ENCODE measurements around the gene ACBD6.
"Not testable (repeated sequence)": the region's sequence is repeated elsewhere in the genome, so short reads cannot be mapped to it uniquely, and the experiment has no call there.

The ACBD6 gene

DNA sequence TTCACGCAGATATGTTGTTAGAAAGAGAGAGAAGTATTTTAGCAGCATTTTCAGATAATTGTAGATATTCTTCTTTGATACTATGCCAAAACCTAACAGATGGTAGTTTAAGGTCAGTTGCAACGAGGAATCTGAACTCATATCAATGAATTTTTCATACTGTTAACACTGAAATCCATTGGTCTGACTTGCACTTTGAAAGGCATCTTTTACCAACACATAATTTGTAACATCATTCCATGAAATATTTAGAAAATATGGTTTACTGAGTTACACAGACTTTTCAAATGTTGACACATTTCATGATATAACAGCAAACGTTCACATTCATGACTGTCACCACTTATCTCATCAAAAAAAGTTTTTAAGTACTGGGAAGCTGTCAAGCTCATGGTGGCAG lies 4.6 kb downstream of the ACBD6 start:
- Histone ChIP-seq H3K4me3 (no peak overlapping the region), H3K27ac (no peak overlapping the region)

DNA sequence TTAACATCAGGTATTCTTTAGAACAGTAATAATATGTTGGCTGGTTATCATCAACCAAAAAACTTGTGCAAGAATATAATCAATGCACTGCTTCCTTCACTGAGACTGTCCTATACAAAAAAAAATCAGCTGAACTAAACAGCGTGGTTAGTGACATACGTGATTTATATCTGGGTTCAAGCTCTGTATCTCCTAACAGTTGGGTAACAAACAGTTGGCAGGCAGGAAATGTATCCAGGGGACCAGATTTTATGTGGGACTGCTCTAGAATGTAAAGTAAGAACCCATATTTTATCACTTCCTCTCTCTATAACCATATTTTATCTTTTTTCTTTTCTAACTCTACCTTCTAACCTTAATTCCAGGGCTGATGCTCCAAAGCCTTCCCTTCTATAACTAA lies 8.0 kb downstream of the ACBD6 start:
- no peak overlapping the region for H3K27ac ChIP-seq
- H3K4me3 ChIP-seq = no peak overlapping the region

DNA sequence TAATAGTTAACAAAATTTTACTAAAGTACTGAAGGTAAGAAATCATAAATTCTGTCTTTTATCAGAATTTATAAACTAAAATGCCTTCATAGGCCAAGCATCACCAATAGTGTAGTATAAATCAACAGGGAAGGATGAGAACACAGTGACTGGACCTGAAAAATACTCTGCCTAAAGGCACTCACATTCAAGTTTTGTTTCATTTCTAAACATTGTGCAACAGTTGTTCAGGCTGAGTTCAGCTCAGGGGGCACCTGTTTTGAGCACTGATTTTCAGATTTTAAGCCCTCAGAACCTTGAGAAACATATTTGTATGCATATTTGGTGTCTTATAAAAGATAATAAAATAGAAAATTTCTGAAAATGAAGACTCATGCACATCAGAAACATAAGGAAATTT lies 12.4 kb downstream of the ACBD6 start:
- Histone ChIP-seq H3K4me3 (no peak overlapping the region), H3K27ac (no peak overlapping the region)

DNA sequence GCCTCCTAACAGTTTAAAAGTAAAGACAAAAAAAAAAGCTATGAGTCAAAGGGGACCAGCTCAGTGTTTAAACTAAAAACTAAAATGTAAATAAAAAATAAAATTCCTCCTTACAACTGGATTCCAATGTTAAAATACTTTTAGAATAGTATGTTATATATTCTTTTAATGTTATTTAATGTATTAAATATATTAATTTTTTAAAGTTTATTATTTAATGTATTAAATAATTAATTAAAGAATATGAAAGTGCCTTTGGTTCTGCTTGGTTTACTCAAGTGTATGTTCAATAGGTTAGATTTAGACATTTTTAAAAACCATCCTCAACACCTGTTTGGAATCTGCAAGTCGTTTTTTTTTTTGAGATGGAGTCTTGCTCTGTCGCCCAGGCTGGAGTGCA lies 13.1 kb downstream of the ACBD6 start:
- H3K4me3 ChIP-seq = no peak overlapping the region
- H3K27ac ChIP-seq = no peak overlapping the region

DNA sequence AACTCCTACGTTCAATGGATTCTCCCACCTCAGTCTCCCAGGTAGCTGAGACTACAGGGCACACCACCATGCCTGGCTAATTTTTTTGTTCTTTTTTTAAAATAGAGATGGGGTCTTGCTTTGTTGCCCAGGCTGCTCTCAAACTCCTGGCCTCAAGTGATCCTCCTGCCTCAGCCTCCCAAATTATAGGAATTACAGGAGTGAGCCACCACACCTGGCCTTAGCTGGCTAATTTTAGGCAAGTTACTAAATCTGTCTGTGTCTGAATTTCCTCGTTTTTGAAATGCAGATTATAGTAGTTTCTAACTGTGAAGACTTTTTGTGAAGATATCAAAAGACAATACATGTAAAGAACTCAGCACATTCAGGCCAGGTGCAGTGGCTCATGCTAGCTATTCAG lies 13.7 kb downstream of the ACBD6 start:
- Histone ChIP-seq H3K4me3 (no peak overlapping the region), H3K27ac (no peak overlapping the region)

DNA sequence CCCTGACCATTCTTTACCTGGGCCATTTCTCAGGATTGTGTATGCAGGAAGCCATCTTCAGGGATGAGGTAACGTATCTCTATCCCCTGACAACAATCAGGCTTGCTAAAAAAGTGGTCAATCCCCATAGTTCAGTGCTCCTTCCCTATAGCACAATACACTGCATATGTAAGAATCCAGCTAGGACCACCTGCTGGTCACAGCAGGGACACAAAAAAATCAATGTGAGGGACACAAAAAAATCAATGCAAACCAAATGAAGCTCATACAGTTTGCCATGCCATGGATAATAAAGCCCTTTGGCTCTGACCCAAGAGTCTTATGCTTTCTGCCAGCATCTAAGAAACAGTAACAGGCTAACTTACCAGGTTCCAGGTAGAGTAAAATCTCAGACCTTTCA lies 16.3 kb downstream of the ACBD6 start:
- H3K27ac ChIP-seq = no peak overlapping the region
- no peak overlapping the region for H3K4me3 ChIP-seq

DNA sequence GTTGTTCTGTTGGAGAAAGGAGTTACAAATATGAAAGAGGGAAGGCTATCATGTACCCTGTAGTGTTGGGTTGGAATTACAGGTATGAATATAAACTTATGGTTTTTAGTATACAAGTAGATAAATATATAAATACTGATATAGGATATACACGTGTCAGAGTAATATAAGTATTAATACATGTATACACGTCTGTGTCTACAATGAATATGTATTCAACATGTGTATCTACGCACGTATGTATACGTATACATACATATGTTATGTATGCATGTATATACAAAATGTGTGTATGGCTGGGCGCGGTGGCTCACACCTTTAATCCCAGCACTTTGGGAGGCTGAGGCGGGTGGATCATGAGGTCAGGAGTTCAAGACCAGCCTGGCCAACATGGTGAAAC lies 17.9 kb downstream of the ACBD6 start:
- Histone ChIP-seq H3K27ac (no peak overlapping the region), H3K4me3 (no peak overlapping the region)

DNA sequence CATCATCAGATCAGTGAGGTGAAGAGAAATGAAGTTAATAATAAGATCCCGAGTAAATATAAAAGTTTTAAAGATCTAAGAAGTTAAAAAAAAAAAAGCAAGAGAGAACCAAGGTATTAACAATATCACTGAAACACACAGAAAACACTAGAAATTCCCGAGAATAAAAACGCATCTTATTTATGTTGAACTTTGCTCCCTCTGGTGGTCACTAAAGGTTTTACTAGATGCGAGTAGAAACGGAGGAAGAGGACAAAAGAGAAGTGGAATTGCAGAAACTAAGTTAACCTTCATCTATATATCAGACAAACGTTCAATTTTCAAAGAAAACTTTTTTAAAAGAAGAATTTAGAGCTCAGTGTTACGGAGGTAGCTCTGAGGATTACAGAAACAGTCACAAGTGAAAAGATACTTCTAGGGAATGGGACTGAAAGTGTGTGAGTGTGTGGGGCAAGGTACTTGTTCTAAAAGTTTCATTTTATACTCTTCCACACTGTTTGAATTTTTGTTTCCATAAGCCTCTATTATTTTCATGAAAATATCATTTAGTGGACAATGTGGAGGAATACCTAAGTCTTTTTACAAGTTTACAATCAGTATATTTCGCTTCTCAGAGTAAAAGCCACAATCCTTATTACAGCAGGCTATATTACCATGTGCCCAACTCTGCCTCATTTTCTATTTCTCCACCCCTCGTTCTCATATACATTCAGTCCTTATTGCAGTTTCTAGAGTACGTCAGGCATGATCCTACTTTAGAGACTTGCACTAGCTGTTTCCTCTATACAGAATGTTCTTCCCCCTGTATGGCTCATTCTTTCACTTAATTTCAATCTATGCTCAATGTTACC lies 19.7 kb downstream of the ACBD6 start:
- Histone ChIP-seq H3K27ac (no peak overlapping the region), H3K4me3 (no peak overlapping the region)

DNA sequence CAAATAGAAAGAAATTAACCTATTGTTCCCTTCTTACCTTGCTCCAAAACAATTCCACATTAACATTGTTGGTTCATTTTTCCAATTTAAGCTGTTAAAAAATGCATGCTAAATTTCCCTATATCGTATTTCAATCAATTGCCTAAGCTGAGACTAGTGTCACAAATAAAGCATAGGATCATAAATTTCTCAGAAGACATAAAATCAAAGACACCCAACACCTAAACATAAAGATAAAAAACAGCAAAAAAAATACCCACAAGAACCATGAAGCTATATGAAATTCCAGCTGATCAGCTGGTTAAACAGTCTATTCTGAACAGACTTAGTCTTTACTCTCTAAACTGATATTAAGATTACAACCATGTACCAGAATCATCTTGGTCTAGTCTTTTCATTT lies 32.3 kb downstream of the ACBD6 start:
- Histone ChIP-seq H3K27ac (no peak overlapping the region), H3K4me3 (no peak overlapping the region)

DNA sequence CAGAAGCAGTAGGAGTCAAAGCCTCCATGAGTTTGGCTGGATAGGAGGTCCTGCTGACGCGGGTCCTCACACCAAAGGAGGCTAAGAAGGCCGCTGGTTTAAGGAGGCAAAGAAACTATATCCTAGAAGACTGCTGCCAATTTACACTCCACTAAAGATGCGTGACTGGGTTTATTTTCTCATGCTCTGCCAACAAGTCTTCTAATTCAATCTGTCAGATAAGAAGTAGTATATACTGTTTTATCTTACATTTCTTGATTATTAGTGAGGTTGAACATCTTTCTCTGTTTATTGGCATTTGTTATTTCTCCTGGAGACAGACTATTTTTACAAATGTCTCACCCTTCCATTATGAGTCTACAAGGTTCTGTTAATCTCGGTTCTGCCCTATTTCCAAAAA lies 34.1 kb downstream of the ACBD6 start:
- no peak overlapping the region for H3K4me3 ChIP-seq
- H3K27ac ChIP-seq = no peak overlapping the region

DNA sequence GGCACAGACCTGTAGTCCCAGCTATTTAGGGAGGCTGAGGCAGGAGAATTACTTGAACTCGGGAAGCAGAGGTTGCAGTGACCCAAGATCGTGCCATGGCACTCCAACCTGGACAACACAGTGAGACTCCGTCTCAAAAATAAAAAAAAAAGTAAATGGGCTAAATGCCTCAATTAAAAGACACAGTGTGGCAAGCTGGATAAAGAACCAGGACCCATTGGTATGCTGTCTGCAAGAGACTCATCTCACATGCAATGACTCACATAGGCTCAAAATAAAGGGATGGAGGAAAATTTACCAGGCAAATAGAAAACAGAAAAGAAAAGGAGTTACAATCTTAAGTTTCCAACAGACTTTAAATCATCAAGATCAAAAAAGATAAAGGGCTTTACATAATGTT lies 40.3 kb downstream of the ACBD6 start:
- Histone ChIP-seq H3K4me3 (no peak overlapping the region), H3K27ac (no peak overlapping the region)

DNA sequence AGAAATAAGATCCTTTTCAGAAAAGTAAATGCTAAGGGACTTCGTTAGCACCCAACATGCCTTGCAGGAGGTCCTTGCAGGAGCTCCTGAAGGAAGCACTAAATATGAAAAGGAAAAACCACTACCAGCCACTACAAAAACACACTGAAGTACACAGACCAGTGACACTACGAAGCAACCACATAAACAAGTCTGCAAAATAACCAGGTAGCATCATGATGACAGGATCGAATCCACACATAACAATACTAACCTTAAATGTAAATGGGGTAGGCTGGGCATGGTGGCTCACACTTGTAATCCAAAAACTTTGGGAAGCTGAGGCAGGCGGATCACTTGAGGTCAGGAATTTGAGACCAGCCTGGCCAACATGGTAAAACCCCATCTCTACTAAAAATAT lies 40.7 kb downstream of the ACBD6 start:
- H3K4me3 ChIP-seq, H3K27ac ChIP-seq: not testable (repeated sequence)

DNA sequence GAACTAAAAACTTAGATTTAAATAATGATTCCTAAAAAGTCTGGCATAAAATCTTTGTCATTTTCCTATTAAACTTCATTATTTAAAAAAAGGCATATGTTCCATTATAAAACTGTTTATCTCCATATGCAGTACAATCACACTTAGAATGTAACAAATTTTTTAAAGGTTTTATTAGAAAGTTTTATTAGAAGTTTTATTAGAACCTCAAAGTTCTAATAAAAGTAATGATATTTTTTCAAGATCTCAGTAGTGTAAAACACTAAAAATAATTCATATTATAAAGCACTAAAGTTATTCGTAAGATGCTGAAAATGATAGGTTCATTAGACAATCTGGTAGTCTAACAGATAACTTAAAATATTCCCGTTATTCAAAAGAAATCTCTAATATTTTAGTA lies 43.6 kb downstream of the ACBD6 start:
- H3K4me3 ChIP-seq = no peak overlapping the region

DNA sequence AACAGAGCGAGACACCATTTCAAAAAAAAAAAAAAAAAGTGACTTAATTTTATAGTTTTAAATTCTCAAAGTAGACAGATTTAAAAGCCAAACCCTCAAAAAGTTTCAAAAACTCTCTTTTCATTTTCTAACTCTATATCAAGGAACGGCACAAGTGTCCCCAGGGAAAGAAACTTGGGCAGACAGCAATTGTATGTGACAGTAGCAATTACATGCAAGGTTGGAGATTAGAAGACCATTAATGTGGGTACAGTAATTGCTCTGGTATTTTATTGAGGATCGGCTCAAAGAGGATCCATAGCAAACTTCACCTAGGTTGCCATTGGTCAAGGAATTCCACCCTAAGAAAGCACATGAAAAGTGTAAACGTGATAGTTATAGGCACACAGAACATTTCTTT lies 46.2 kb downstream of the ACBD6 start:
- Histone ChIP-seq H3K27ac (no peak overlapping the region), H3K4me3 (no peak overlapping the region)

More for the DNA sequence above, 43.6 kb downstream of the ACBD6 start:
- no peak overlapping the region for H3K27ac ChIP-seq

DNA sequence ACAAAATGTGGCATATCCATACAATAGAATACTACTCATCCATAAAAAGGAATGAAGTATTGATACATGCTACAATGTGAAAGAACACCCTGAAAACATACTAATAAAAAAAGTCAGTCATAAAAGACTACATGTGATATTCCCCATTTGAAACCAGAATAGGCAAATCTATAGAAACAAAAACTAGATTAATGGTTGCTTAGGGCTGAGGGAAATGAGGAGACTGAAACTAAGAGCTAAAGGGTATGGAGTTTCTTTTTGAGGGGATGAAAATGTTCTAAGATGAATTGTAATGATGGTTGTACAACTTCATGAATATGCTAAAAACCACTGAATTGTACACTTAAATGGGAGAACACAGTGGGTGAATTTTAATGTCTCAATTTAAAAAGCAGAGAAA lies 50.9 kb downstream of the ACBD6 start:
- Histone ChIP-seq H3K27ac (no peak overlapping the region), H3K4me3 (no peak overlapping the region)

DNA sequence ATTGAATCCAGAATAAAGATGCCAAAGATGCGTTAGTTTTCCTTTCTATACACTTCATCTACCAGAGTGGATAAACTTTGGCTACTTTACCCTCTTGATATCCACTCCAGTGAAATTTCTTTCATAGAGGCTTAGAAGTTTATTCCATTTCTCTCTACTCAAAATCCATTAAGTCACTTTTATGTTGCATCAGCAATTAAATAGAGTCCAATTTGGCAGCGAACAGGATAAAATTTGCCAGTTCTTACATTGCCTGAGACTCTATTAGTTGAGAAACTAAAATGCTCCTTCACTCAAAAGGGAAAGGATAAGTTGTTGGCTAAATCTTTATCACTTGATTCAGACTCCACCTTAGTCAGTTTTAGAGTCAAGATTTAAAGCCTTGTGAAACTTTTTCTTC lies 57.9 kb downstream of the ACBD6 start:
- no peak overlapping the region for H3K27ac ChIP-seq
- H3K4me3 ChIP-seq = no peak overlapping the region

DNA sequence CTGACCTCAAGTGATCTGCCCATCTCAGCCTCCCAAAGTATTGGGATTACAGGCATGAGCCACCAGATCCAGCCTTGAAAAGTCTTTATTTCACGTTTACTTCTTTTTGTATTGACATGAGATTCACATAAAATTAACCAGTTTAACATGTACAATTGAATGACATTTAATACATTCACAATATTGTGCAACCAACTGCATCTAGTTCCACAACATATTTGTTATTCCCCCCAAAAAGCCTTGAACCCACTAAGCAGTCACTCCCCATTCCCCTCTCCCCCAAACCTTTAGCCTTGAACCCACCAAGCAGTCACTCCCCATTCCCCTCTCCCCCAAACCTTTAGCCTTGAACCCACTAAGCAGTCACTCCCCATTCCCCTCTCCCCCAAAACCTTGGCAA lies 62.0 kb downstream of the ACBD6 start:
- Histone ChIP-seq H3K4me3 (no peak overlapping the region), H3K27ac (no peak overlapping the region)

DNA sequence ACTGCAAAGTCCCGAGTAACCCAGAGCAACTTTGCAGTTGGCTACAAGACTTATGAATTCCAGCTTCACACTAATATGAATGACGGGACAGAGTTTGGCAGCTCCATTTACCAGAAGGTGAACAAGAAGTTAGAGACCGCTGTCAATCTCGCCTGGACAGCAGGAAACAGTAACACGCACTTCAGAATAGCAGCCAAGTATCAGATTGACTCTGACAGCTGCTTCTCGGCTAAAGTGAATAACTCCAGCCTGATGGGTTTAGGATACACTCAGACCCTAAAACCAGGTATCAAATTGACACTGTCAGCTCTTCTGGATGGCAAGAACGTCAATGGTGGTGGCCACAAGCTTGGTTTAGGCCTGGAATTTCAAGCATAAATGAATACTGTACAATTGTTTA lies 66.8 kb downstream of the ACBD6 start:
- H3K27ac ChIP-seq = no peak overlapping the region
- H3K4me3 ChIP-seq = no peak overlapping the region

DNA sequence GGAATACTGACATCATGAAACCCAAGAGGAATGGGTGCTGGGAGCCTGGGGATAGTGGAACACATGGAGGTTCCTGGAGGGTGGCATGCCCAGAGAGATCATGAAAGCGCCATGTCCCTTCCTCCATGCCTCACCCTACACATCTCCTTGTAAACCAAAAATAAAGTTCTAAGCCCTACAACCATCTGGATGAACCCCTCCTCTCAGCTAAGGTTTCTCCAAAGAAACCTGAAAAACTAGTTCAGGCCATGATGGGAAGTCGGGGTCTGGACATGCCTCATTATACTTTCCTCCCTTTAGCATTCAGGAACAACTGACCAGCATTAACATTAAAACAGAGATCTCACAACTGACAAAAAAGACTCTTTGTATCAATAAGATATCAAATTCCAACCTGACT lies 68.5 kb downstream of the ACBD6 start:
- Histone ChIP-seq H3K4me3 (no peak overlapping the region), H3K27ac (no peak overlapping the region)

DNA sequence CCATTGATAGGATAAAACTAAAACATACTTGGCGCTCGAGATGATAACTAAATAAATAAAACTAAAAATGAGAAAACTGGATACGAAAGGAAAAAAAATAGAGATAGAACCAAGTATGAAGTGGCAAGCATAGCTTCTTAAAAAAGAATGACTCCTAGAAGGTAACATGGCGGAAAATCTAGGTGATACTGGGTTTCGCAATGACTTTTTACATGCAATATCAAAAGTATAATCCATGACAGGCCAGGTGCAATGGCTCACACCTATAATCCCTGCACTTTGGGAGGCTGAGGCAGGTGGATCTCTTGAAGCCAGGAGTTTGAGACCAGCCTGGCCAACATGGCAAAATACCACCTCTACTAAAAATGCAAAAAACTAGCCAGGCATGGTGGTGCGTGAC lies 70.7 kb downstream of the ACBD6 start:
- Histone ChIP-seq H3K27ac (no peak overlapping the region), H3K4me3 (no peak overlapping the region)

DNA sequence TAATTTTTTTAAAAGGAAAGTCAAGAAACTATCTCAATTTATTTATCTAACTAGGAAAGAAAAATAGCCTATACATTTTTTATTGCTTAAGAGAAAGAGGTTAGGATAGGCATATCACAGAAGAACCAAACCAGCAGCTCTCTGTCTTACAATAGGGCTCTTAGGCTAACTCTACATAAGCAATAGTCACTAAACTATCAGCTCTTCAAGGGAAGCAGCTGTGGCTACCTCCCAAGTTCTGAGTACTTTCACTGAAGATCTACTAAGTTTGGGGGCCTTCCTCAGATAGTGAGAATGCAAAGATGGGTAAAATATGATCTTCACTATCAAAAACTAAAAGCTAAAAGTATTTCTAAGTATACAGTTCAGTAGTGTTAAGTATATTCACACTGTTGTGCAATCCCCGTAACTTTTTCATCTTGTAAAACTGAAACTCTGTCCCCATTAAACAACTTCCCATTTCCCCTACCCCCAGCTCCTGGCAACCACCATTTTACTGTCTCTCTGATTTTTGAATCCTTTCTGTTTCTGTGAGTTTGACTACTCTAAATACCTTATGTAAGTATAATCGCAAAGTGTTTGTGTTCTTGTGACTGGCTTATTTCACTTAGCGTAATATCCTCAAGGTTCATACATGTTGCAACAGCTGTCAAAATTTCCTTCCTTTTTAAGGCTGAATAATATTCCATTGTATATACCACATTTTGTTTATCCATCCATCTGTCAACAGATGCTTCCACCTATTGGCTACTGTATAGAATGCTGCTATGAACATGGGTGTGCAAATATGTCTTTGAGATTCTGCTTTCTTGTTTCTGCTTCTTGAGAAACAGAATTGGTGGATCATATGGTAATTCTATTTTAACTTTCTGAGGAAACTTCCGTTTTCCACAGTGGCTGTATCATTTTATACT lies 73.3 kb downstream of the ACBD6 start:
- Histone ChIP-seq H3K4me3 (no peak overlapping the region), H3K27ac (peak overlapping the region in 1 of 21 experiments; percentile 9)

Data from skin epidermis (tissue), 12 donors.